ENCODE results near the gene CDK9.

The CDK9 gene

DNA sequence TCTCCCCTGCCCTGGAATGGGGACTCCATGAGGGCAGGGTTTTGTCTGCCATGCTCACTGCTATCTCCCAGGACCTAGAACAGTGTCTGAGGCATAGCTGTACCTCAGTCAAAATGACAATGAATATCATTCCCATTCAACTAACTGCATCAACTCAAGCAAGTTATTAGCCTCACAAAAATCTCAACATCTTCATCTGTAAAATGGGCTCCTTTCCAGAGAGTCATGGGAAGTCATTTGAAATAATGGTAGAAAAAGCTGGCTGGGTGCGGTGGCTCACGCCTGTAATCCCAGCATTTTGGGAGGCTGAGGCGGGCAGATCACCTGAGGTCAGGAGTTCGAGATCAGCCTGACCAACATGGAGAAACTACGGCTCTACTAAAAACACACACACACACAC lies 16.7 kb upstream of the CDK9 start:
- no peak overlapping the region for H3K9ac ChIP-seq (ENCODE audit: low read length)

DNA sequence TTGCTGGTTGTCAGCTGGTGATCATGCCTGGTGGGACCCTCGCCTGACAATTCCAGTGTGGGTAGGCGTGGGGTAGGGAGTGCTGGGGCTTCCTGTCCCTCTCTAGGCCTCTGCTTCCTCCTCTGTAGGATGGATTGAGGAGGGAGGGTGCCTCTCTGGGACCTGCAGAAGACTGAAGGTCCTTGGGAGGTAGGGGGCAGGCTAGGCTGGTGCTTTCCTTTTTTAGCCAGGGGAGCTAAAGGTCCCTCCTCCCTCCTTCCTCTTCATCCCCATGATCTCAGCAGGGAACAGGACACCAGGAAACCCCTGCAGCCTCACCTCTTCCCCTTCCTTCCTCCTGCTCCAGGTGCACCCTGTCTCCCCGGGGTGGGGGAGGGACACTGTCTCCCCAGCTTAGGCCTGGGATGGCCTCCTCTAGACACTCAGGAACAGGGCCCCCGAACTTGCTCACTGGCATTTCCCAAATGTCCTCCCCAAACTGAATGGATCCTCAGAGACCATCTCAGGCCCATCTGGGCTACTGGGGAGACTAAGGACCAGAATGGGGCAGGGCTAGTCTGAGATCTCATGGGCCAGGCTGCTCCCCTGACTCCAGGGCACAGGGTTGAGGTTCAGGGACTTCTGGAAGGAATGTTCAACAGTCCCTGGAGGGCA lies 15.8 kb upstream of the CDK9 start:
- Histone ChIP-seq H3K27ac (ENCODE audit: low read length) (no peak overlapping the region), H3K4me2 (ENCODE audit: low read length) (peak overlapping the region; percentile 90; the same call in 1 of the 2 replicates), H2AFZ (ENCODE audit: low read depth, low read length) (no peak overlapping the region), H3K27me3 (ENCODE audit: low read depth, low read length) (no peaks in the 10 kb centered on the region), H3K79me2 (ENCODE audit: low read length) (peaks cover 29% of the 10 kb centered on the region), H3K9ac (ENCODE audit: low read length) (no peak overlapping the region), H4K20me1 (ENCODE audit: insufficient read depth, low read length) (peaks cover 83% of the 10 kb centered on the region), H3K9me3 (ENCODE audit: insufficient read depth, low read length) (no peaks in the 10 kb centered on the region), H3K4me3 (ENCODE audit: low read length) (peak overlapping the region; percentile 77; the same call in 1 of the 2 replicates), H3K36me3 (replicated peaks; ENCODE audit: low read depth, low read length) (peaks cover 70% of the 10 kb centered on the region), H3K4me1 (ENCODE audit: low read length) (peaks cover 19% of the 10 kb centered on the region)
- TF ChIP-seq, protein P1, sequence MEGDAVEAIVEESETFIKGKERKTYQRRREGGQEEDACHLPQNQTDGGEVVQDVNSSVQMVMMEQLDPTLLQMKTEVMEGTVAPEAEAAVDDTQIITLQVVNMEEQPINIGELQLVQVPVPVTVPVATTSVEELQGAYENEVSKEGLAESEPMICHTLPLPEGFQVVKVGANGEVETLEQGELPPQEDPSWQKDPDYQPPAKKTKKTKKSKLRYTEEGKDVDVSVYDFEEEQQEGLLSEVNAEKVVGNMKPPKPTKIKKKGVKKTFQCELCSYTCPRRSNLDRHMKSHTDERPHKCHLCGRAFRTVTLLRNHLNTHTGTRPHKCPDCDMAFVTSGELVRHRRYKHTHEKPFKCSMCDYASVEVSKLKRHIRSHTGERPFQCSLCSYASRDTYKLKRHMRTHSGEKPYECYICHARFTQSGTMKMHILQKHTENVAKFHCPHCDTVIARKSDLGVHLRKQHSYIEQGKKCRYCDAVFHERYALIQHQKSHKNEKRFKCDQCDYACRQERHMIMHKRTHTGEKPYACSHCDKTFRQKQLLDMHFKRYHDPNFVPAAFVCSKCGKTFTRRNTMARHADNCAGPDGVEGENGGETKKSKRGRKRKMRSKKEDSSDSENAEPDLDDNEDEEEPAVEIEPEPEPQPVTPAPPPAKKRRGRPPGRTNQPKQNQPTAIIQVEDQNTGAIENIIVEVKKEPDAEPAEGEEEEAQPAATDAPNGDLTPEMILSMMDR (IDR thresholded peaks at IDR 0.05; ENCODE audit: low read depth, low read length) = no peak

More for the DNA sequence above, 16.7 kb upstream of the CDK9 start:
- Histone ChIP-seq H3K4me1 (ENCODE audit: low read length) (peaks cover 18% of the 10 kb centered on the region), H3K36me3 (replicated peaks; ENCODE audit: low read depth, low read length) (peaks cover 65% of the 10 kb centered on the region), H4K20me1 (ENCODE audit: insufficient read depth, low read length) (peaks cover 77% of the 10 kb centered on the region), H3K4me3 (ENCODE audit: low read length) (no peak overlapping the region), H3K27me3 (ENCODE audit: low read depth, low read length) (no peaks in the 10 kb centered on the region), H3K27ac (ENCODE audit: low read length) (no peak overlapping the region), H2AFZ (ENCODE audit: low read depth, low read length) (no peak overlapping the region), H3K4me2 (ENCODE audit: low read length) (no peak overlapping the region), H3K79me2 (ENCODE audit: low read length) (peaks cover 22% of the 10 kb centered on the region), H3K9me3 (ENCODE audit: insufficient read depth, low read length) (no peaks in the 10 kb centered on the region)
- TF ChIP-seq, protein P1 (IDR thresholded peaks at IDR 0.05; ENCODE audit: low read depth, low read length) = no peak
- no peak for TF ChIP-seq EZH2phosphoT487 (IDR thresholded peaks at IDR 0.05; ENCODE audit: low read depth)

DNA sequence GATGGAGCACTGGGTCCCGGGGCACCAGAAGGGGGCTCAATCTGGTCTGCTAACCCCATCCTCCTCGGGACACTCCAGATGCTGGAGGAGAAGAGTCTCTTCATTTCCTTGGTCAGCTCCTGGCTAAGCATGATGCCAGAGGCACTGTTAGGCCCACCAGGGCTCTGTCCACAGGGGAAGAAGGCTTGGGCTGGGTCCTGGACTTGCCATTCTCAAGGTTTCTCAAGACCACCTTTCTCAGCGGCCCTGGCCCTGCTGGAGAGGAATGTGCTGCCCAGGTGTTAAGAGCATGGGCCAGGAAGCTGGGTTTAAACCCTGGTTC lies 15.3 kb upstream of the CDK9 start:
- no peaks in the 10 kb centered on the region for H3K9me3 ChIP-seq (ENCODE audit: insufficient read depth, low read length)
- H3K4me3 ChIP-seq (ENCODE audit: low read length) = peak overlapping the region; percentile 77
- no peak for TF ChIP-seq EZH2phosphoT487 (IDR thresholded peaks at IDR 0.05; ENCODE audit: low read depth)
- peaks cover 31% of the 10 kb centered on the region for H3K79me2 ChIP-seq (ENCODE audit: low read length)
- H3K27ac ChIP-seq (ENCODE audit: low read length) = peak overlapping the region; percentile 21; the same call in 1 of the 2 replicates
- peaks cover 66% of the 10 kb centered on the region for H3K36me3 ChIP-seq (replicated peaks; ENCODE audit: low read depth, low read length)
- no peaks in the 10 kb centered on the region for H3K27me3 ChIP-seq (ENCODE audit: low read depth, low read length)
- peaks cover 19% of the 10 kb centered on the region for H3K4me1 ChIP-seq (ENCODE audit: low read length)
- H4K20me1 ChIP-seq (ENCODE audit: insufficient read depth, low read length) = peaks cover 81% of the 10 kb centered on the region
- no peak overlapping the region for H2AFZ ChIP-seq (ENCODE audit: low read depth, low read length)
- H3K4me2 ChIP-seq (ENCODE audit: low read length) = peak overlapping the region; percentile 90
- peak overlapping the region; percentile 14; the same call in 1 of the 2 replicates for H3K9ac ChIP-seq (ENCODE audit: low read length)

DNA sequence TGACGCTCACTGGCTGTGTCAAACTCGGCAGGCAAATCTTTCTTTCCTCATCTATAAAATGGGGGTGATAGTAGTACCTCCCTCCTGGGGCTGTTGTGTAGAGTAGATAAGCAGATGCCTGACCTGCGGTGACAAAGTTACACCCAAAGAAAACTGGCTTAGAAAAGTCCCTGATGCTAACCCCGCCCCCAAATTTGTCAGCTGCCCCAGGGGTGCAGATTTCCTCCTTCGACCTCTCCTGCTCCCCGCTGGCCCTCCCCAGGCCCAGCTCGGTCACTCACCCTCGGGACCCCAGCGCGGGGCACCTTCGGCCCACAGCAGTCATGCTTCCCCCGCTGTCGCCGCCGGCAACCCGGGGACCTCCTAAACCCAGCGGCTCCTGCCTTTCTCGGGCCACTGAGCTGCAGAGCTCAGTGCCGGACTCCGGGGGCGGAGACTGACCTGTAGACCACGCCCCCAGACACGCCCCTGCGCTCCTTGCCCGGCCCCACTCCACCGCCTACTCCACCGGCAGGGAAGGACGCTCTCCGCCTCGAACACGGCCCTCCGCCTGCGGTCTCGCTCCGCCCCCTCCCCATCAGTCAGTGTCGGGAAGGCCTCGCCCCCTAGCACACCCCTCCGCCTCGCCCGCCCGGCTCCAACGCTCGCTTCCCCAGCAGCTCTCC lies 14.8 kb upstream of the CDK9 start:
- H3K36me3 ChIP-seq (replicated peaks; ENCODE audit: low read depth, low read length) = peaks cover 62% of the 10 kb centered on the region
- TF ChIP-seq, protein P1 (IDR thresholded peaks at IDR 0.05; ENCODE audit: low read depth, low read length) = no peak
- no peak for TF ChIP-seq EZH2phosphoT487 (IDR thresholded peaks at IDR 0.05; ENCODE audit: low read depth)
- H2AFZ ChIP-seq (ENCODE audit: low read depth, low read length) = no peak overlapping the region
- H3K4me1 ChIP-seq (ENCODE audit: low read length) = peaks cover 22% of the 10 kb centered on the region
- peak overlapping the region; percentile 90 for H3K4me2 ChIP-seq (ENCODE audit: low read length)
- H3K9me3 ChIP-seq (ENCODE audit: insufficient read depth, low read length) = no peaks in the 10 kb centered on the region
- H3K27me3 ChIP-seq (ENCODE audit: low read depth, low read length) = no peaks in the 10 kb centered on the region
- H3K9ac ChIP-seq (ENCODE audit: low read length) = peak overlapping the region; percentile 14; the same call in 1 of the 2 replicates
- peaks cover 78% of the 10 kb centered on the region for H4K20me1 ChIP-seq (ENCODE audit: insufficient read depth, low read length)
- H3K27ac ChIP-seq (ENCODE audit: low read length) = peak overlapping the region; percentile 29; the same call in 1 of the 2 replicates
- peaks cover 34% of the 10 kb centered on the region for H3K79me2 ChIP-seq (ENCODE audit: low read length)
- peak overlapping the region; percentile 77 for H3K4me3 ChIP-seq (ENCODE audit: low read length)
